ENCODE results near the gene STPG2. TPM values are rescaled to one million over a fixed set of nuclear protein-coding genes. Genes with fewer than 3 reads are reported as not detected.

Gene STPG2
- total and polyA plus RNA-seq, 2 of the 4 experiments (the other 2 are of a cell fraction), result not detected

DNA sequence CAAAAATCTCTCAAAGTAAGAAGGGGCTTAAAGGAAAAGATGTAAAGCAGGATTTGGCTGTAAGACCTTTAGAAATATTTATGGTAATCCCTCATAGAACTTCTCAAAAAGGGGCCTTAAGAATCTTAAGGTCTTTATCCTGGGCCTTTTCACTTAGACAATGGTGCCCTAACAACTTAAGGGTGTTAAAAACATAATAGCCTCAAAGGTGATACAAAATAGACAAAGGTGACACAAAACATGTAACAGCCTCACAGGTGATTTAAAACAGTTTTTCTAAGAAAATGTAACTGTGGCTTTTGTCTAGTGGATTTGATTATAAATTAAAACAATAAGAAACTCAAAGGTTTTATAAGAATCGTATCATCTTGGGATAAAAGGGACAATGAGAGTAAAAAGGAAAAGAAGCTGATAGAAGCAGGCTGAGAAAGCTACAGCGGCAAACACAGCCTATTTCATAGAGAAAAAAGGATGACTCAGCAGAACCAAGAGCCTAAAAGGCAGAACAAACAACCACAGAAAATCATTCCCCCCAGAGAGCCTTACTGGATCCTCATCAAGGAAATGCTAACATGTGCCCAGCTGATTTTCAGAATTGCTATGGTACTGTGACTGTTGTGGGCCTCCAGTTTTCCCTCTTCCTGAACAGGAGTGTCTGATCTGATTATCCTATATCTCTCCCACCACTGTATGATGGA, 164.3 kb downstream of the STPG2 start:
- H3K18ac ChIP-seq (ENCODE audit: low read depth, low read length), result no peak overlapping the region
- no peak overlapping the region for H4K8ac ChIP-seq (ENCODE audit: low read depth in 2 of 2, low read length in 2 of 2)
- no peak overlapping the region for H3K23ac ChIP-seq (ENCODE audit: low read depth, low read length)
- H3K27ac ChIP-seq (ENCODE audit: insufficient read depth, low read length), result no peak overlapping the region
- ATAC-seq (ENCODE audit: low read depth) (no peak), DNase-seq (no peak)
- H3K4ac ChIP-seq (ENCODE audit: low read depth, low read length), result no peak overlapping the region
- intact Hi-C loops (cut with micrococcal nuclease) (no loop called here), dilution Hi-C loops (cut with HindIII; ENCODE audit: low sequenced_read_pairs, unreplicated experiment) (no loop called here), in situ Hi-C loops (cut with MboI; ENCODE audit: low sequenced_read_pairs) (no loop called here)
- H2BK20ac ChIP-seq (ENCODE audit: low read depth, low read length), result no peak overlapping the region
- no peak overlapping the region for H2BK15ac ChIP-seq (ENCODE audit: low read depth, low read length)
- H3K9me3 ChIP-seq (ENCODE audit: control insufficient read depth, insufficient read depth, low read length), result peaks cover 1% of the 10 kb centered on the region; the same call in 1 of the 2 replicates
- H4K20me1 ChIP-seq (ENCODE audit: insufficient read depth, low read length), result no peaks in the 10 kb centered on the region
- no peak overlapping the region for H3K4me3 ChIP-seq (ENCODE audit: insufficient read depth, low read depth, low read length)
- no peak overlapping the region for H3K14ac ChIP-seq (replicated peaks; ENCODE audit: low read depth, low read length)
- no peaks in the 10 kb centered on the region for H3K79me1 ChIP-seq (ENCODE audit: low read depth in 1 of 2, low read length in 2 of 2)
- H2BK120ac ChIP-seq (ENCODE audit: low read depth, low read length), result no peak overlapping the region
- no peak overlapping the region for H2BK5ac ChIP-seq (ENCODE audit: low read depth, low read length, poor library complexity, severe bottlenecking)
- TF ChIP-seq RCOR1 (IDR thresholded peaks at IDR 0.05; ENCODE audit: insufficient replicate concordance, low read length) (no peak), BHLHE40 (IDR thresholded peaks at IDR 0.05; ENCODE audit: low read depth, low read length) (no peak), SMC3 (IDR thresholded peaks at IDR 0.05; ENCODE audit: low read depth, low read length) (no peak), CHD1 (IDR thresholded peaks at IDR 0.05; ENCODE audit: low read depth, low read length) (no peak)
- no CpG with 5 or more reads among the region's 2 CpGs for WGBS, 2 experiments (ENCODE audit: extremely low coverage in 2 of 2, insufficient read length in 1 of 2)
- H3K9ac ChIP-seq (ENCODE audit: low read depth, low read length), result no peak overlapping the region
- no peaks in the 10 kb centered on the region for H3K27me3 ChIP-seq (ENCODE audit: control insufficient read depth, insufficient read depth, low read length)
- no peak overlapping the region for H2AK9ac ChIP-seq (replicated peaks; ENCODE audit: low read depth, low read length, poor library complexity)
- no TSS peak for BruUV-seq (replicated peaks)
- no peaks in the 10 kb centered on the region for H3K36me3 ChIP-seq (ENCODE audit: control insufficient read depth, insufficient read depth, low read length)
- H2AFZ ChIP-seq (replicated peaks; ENCODE audit: low read length, poor library complexity), result no peak overlapping the region
- POLR2A ChIA-PET (ENCODE audit: unreplicated experiment), result no interaction called here
- no peaks in the 10 kb centered on the region for H3K9me1 ChIP-seq (ENCODE audit: insufficient read depth, low read length)
- H3K56ac ChIP-seq (ENCODE audit: extremely low read depth, insufficient read depth, low read length), result no peak overlapping the region
- no peak overlapping the region for H4K91ac ChIP-seq (ENCODE audit: insufficient read depth, low read depth, low read length)
- H4K5ac ChIP-seq (ENCODE audit: low read depth, low read length), result no peak overlapping the region
- no peaks in the 10 kb centered on the region for H3K4me1 ChIP-seq (ENCODE audit: control insufficient read depth, insufficient read depth, low read length)
- H2AK5ac ChIP-seq (ENCODE audit: low read depth, low read length), result no peak overlapping the region
- H3K4me2 ChIP-seq (ENCODE audit: low read depth, low read length), result no peak overlapping the region
- CTCF ChIA-PET, result no interaction called here
